HepG2 (cell line): ENCODE measurements around the gene CNTROB. TPM values are rescaled to one million over a fixed set of nuclear protein-coding genes. Genes with fewer than 3 reads are reported as not detected.

Experiments
- ARID5B ChIP-seq: IDR thresholded peaks from 2 replicates; pipeline ENCODE4 v1.4.0; 2020; ENCODE audit warnings: mild to moderate bottlenecking, missing genetic modification reagents
- DRAP1 ChIP-seq: IDR thresholded peaks from 2 replicates; pipeline ENCODE4 v1.6.1; 2016; ENCODE audit warnings: missing genetic modification reagents, missing compliant biosample characterization
- ETV5 ChIP-seq: IDR thresholded peaks from 2 replicates; pipeline ENCODE4 v1.6.1; 2018; ENCODE audit warnings: missing biosample characterization, missing genetic modification reagents, inconsistent platforms, borderline replicate concordance
- HNRNPH1 ChIP-seq: fragments of 200-400 bp; formaldehyde crosslinking; optimal IDR thresholded peaks from 2 replicates; pipeline ENCODE3; 2017; ENCODE audit warnings: mild to moderate bottlenecking, low read depth, low read length
- JUNB ChIP-seq: sonication (generic); formaldehyde crosslinking; IDR thresholded peaks from 2 replicates; pipeline ENCODE4 v1.8.0; 2022; ENCODE audit warnings: missing genetic modification reagents, mild to moderate bottlenecking, borderline replicate concordance
- KLF12 ChIP-seq: sonication (generic); formaldehyde crosslinking; IDR thresholded peaks from 2 replicates; pipeline ENCODE4 v1.4.0; 2020; ENCODE audit warnings: missing genetic modification reagents, borderline replicate concordance
- KMT2A ChIP-seq: sonication (generic); formaldehyde crosslinking; IDR thresholded peaks from 2 replicates; pipeline ENCODE4 v1.4.0; 2020; ENCODE audit warnings: missing genetic modification reagents
- MXD1 ChIP-seq: sonication (generic); formaldehyde crosslinking; IDR thresholded peaks from 2 replicates; pipeline ENCODE4 v1.4.0; 2020; ENCODE audit warnings: mild to moderate bottlenecking, missing genetic modification reagents
- NFKB2 ChIP-seq: sonication (generic); formaldehyde crosslinking; IDR thresholded peaks from 2 replicates; pipeline ENCODE4 v1.4.0; 2020; ENCODE audit warnings: missing genetic modification reagents, borderline replicate concordance
- NR2F1 ChIP-seq, 2 experiments: fragments of 450-650 bp in 1 of 2; formaldehyde crosslinking in 1 of 2; IDR thresholded peaks; 2 replicates each; pipeline versions ENCODE4 v1.5.0 to v1.6.1; 2016 to 2020; ENCODE audit warnings: mild to moderate bottlenecking in 1 of 2, missing compliant biosample characterization in 1 of 2, missing genetic modification reagents in 1 of 2, moderate library complexity in 1 of 2
- PITX1 ChIP-seq: sonication (generic); formaldehyde crosslinking; IDR thresholded peaks from 2 replicates; pipeline ENCODE4 v1.5.1; 2020; ENCODE audit warnings: mild to moderate bottlenecking, missing genetic modification reagents
- TAF15 ChIP-seq: fragments of 200-400 bp; formaldehyde crosslinking; IDR thresholded peaks from one replicate; pipeline ENCODE4 v1.6.1; 2018; ENCODE audit warnings: mild to moderate bottlenecking, low read depth, low read length; ENCODE audit not compliant: poor library complexity, severe bottlenecking
- TCF12 ChIP-seq, 2 experiments: fragments of 450-650 bp in 1 of 2; sonication (generic) in 1 of 2; formaldehyde crosslinking in 1 of 2; IDR thresholded peaks; 2 replicates each; pipeline versions ENCODE4 v1.6.1 to v1.8.0; 2017 to 2022; ENCODE audit warnings: antibody characterized with exemption in 1 of 2, mild to moderate bottlenecking in 1 of 2, missing genetic modification reagents in 1 of 2, moderate library complexity in 1 of 2
- ZFY ChIP-seq: sonication (generic); formaldehyde crosslinking; IDR thresholded peaks from 2 replicates; pipeline ENCODE4 v1.4.0; 2020; ENCODE audit warnings: missing genetic modification reagents
- ZMYM3 ChIP-seq: sonication (generic); formaldehyde crosslinking; IDR thresholded peaks from 2 replicates; pipeline ENCODE4 v1.5.1; 2020; ENCODE audit warnings: mild to moderate bottlenecking, missing genetic modification reagents
- ZNF17 ChIP-seq: sonication (generic); formaldehyde crosslinking; IDR thresholded peaks from 2 replicates; pipeline ENCODE4 v1.5.0; 2020; ENCODE audit warnings: mild to moderate bottlenecking, missing genetic modification reagents
- ZNF280D ChIP-seq: sonication (generic); formaldehyde crosslinking; IDR thresholded peaks from 2 replicates; pipeline ENCODE4 v1.5.1; 2020; ENCODE audit warnings: mild to moderate bottlenecking, missing genetic modification reagents
- ZNF292 ChIP-seq: sonication (generic); formaldehyde crosslinking; IDR thresholded peaks from 2 replicates; pipeline ENCODE4 v1.8.1; 2022; ENCODE audit warnings: mild to moderate bottlenecking, low read depth, missing genetic modification reagents, borderline replicate concordance
- ZNF446 ChIP-seq: sonication (generic); formaldehyde crosslinking; IDR thresholded peaks from 2 replicates; pipeline ENCODE4 v1.5.0; 2020; ENCODE audit warnings: mild to moderate bottlenecking, missing genetic modification reagents
- ZNF703 ChIP-seq: sonication (generic); formaldehyde crosslinking; IDR thresholded peaks from 2 replicates; pipeline ENCODE4 v1.5.1; 2020; ENCODE audit warnings: missing genetic modification reagents, mild to moderate bottlenecking, moderate library complexity, borderline replicate concordance
- ZNF792 ChIP-seq: IDR thresholded peaks from 2 replicates; pipeline ENCODE4 v1.6.1; 2016
- polyA plus RNA-seq, 8 experiments: library from polyadenylated mRNA; depleted of rRNA in 3 of 8; stranded (reverse) in 7 of 8; unstranded in 1 of 8; fragments of >200 nt; fragmentation: Illumina TruSeq in 4 of 8; extraction: Trizol in 4 of 8; gene quantifications; 2 replicates each; pipeline versions ENCODE4 v1.2.1 to v1.2.3, GENCODE V29; 2011 to 2016; ENCODE audit warnings: low read depth in 4 of 8, missing spikeins in 1 of 8, mixed read lengths in 1 of 8; ENCODE audit not compliant: insufficient read depth in 1 of 8
- total RNA-seq, 5 experiments: library from RNA; depleted of rRNA; stranded (reverse); fragments of >200 nt; fragmentation: Illumina TruSeq; extraction: Trizol; gene quantifications; 2 replicates each; pipeline ENCODE4 v1.2.3, GENCODE V29; 2016; ENCODE audit warnings: low read depth in 1 of 5

The CNTROB gene
- total and polyA plus RNA-seq, 2 of the 13 experiments (the other 11 are each of a cell fraction or from before 2014, with no cell fraction given), result 21.2 to 24.1 TPM

GRCh38 chr17:7888184-7888920, 43.7 kb upstream of the CNTROB start, which contains the start of gene CHD3 (continued):
- TF ChIP-seq MXD1 (CRISPR knock-in tag) (peak; percentile 14; the same call in 1 of the 2 replicates), HNRNPH1 (no peak), DRAP1 (no peak), TAF15 (no peak), ZMYM3 (CRISPR knock-in tag) (no peak), ETV5 (no peak), JUNB (CRISPR knock-in tag) (0 out of 2 replicates have a peak, but pooled peaks have one; percentile 37), PITX1 (no peak), ZNF703 (CRISPR knock-in tag) (0 out of 2 replicates have a peak, but pooled peaks have one; percentile 26), ZNF17 (CRISPR knock-in tag) (no peak), ZNF292 (CRISPR knock-in tag) (no peak), ARID5B (CRISPR knock-in tag) (no peak), ZNF792 (no peak), KMT2A (CRISPR knock-in tag) (no peak), ZNF280D (no peak), ZNF446 (CRISPR knock-in tag) (peak; percentile 5; the same call in 1 of the 2 replicates), NFKB2 (CRISPR knock-in tag) (no peak), KLF12 (no peak), TCF12 (IDR thresholded peaks at IDR 0.05) (no peak), TCF12 (CRISPR knock-in tag; IDR thresholded peaks at IDR 0.05) (no peak), ZFY (CRISPR knock-in tag) (no peak), NR2F1 (CRISPR knock-in tag; IDR thresholded peaks at IDR 0.05) (no peak)
